Stimulated activated effector memory CD8-positive, alpha-beta T cell treated with anti-CD3 and anti-CD28 coated beads, Interleukin-12 subunit alpha, Interleukin-12 subunit beta, amount 100 ng/mL, for 72 hours (primary cell): ENCODE measurements around the gene ITIH4.

Source experiments
- ATAC-seq: fragments of 150-1000 bp; cut with Tn5 transposase; 2 replicates; pipeline ENCODE4 v1.10.0; 2021
- DNase-seq, 2 donors: peaks; one replicate each; pipeline ENCODE4 v3.0.0; 2021 to 2022; ENCODE audit warnings: low spot score in 2 of 2
- H3K27ac Mint-ChIP-seq: one replicate; pipeline ENCODE4 v1.8.0; 2022; ENCODE audit warnings: mild to moderate bottlenecking, mixed read lengths
- H3K36me3 Mint-ChIP-seq: one replicate; pipeline ENCODE4 v1.8.0; 2022; ENCODE audit warnings: mild to moderate bottlenecking, mixed read lengths
- H3K4me1 Mint-ChIP-seq: one replicate; pipeline ENCODE4 v1.8.0; 2022; ENCODE audit warnings: mixed read lengths
- H3K4me3 Mint-ChIP-seq: one replicate; pipeline ENCODE4 v1.8.0; 2022; ENCODE audit warnings: mild to moderate bottlenecking, mixed read lengths
- H3K9me3 Mint-ChIP-seq: one replicate; pipeline ENCODE4 v1.8.0; 2022; ENCODE audit warnings: mixed read lengths

Gene ITIH4

GRCh38 chr3:52763466-52763865 is 67.0 kb downstream of the ITIH4 start:
- peaks cover 100% of the 10 kb centered on the region for H3K36me3 Mint-ChIP-seq
- DNase-seq (no peak), ATAC-seq (no peak)
- H3K27ac Mint-ChIP-seq: no peak overlapping the region
- no peaks in the 10 kb centered on the region for H3K9me3 Mint-ChIP-seq
- H3K4me1 Mint-ChIP-seq: no peaks in the 10 kb centered on the region
- no peak overlapping the region for H3K4me3 Mint-ChIP-seq
